ENCODE measurements around the gene COL15A1.

Gene COL15A1

GRCh38 chr9:98949565-98949964 lies 5.9 kb downstream of the COL15A1 start:
- TF ChIP-seq POLR2A (IDR thresholded peaks at IDR 0.05; ENCODE audit: extremely low read depth, insufficient read length) (no peak), MAX (IDR thresholded peaks at IDR 0.05; ENCODE audit: low read depth, low read length) (no peak), CTCF (IDR thresholded peaks at IDR 0.05; ENCODE audit: low read depth, low read length) (no peak), MYC (IDR thresholded peaks at IDR 0.05; ENCODE audit: low read depth, low read length) (no peak)
- no peak for DNase-seq (ENCODE audit: low read depth)
- H3K4me3 ChIP-seq (ENCODE audit: low read depth, low read length): no peak overlapping the region

- DNase-seq (ENCODE audit: low read depth): no peak
Observed at GRCh38 chr9:98950262-98950661, 6.6 kb downstream of the COL15A1 start.

GRCh38 chr9:98951967-98952366 lies 8.3 kb downstream of the COL15A1 start:
- TF ChIP-seq MYC (IDR thresholded peaks at IDR 0.05; ENCODE audit: low read depth, low read length) (no peak), MAX (IDR thresholded peaks at IDR 0.05; ENCODE audit: low read depth, low read length) (no peak), CTCF (IDR thresholded peaks at IDR 0.05; ENCODE audit: low read depth, low read length) (no peak), POLR2A (IDR thresholded peaks at IDR 0.05; ENCODE audit: extremely low read depth, insufficient read length) (no peak)
- no peak overlapping the region for H3K4me3 ChIP-seq (ENCODE audit: low read depth, low read length)
- DNase-seq (ENCODE audit: low read depth): no peak

More at GRCh38 chr9:98950262-98950661, 6.6 kb downstream of the COL15A1 start:
- TF ChIP-seq MYC (IDR thresholded peaks at IDR 0.05; ENCODE audit: low read depth, low read length) (no peak), CTCF (IDR thresholded peaks at IDR 0.05; ENCODE audit: low read depth, low read length) (no peak), POLR2A (IDR thresholded peaks at IDR 0.05; ENCODE audit: extremely low read depth, insufficient read length) (no peak), MAX (IDR thresholded peaks at IDR 0.05; ENCODE audit: low read depth, low read length) (no peak)
- no peak overlapping the region for H3K4me3 ChIP-seq (ENCODE audit: low read depth, low read length)

GRCh38 chr9:98953581-98954243 lies 10.0 kb downstream of the COL15A1 start:
- TF ChIP-seq POLR2A (IDR thresholded peaks at IDR 0.05; ENCODE audit: extremely low read depth, insufficient read length) (no peak), MYC (IDR thresholded peaks at IDR 0.05; ENCODE audit: low read depth, low read length) (no peak), MAX (IDR thresholded peaks at IDR 0.05; ENCODE audit: low read depth, low read length) (no peak), CTCF (IDR thresholded peaks at IDR 0.05; ENCODE audit: low read depth, low read length) (no peak)
- no peak for DNase-seq (ENCODE audit: low read depth)
- no peak overlapping the region for H3K4me3 ChIP-seq (ENCODE audit: low read depth, low read length)

- TF ChIP-seq POLR2A (IDR thresholded peaks at IDR 0.05; ENCODE audit: extremely low read depth, insufficient read length) (no peak), MYC (IDR thresholded peaks at IDR 0.05; ENCODE audit: low read depth, low read length) (no peak), CTCF (IDR thresholded peaks at IDR 0.05; ENCODE audit: low read depth, low read length) (no peak), MAX (IDR thresholded peaks at IDR 0.05; ENCODE audit: low read depth, low read length) (no peak)
- H3K4me3 ChIP-seq (ENCODE audit: low read depth, low read length): no peak overlapping the region
- no peak for DNase-seq (ENCODE audit: low read depth)
Observed at GRCh38 chr9:98954244-98954610, 10.5 kb downstream of the COL15A1 start.
